Breast epithelium (tissue), 4 donors: ENCODE results near the gene ANAPC10. TPM values are rescaled to one million over a fixed set of nuclear protein-coding genes. Genes with fewer than 3 reads are reported as not detected.
A peak's percentile ranks its signal among the peaks of the same experiment; 100 is the strongest.
"Not testable (repeated sequence)": the region's sequence is repeated elsewhere in the genome, so short reads cannot be mapped to it uniquely, and the experiment has no call there.

Source experiments
- DNase-seq, 2 donors: peaks; one replicate each; pipeline ENCODE4 v3.0.0-alpha.2; 2019; ENCODE audit warnings: low spot score in 2 of 2
- H3K27ac ChIP-seq, 2 donors: fragments of 200-600 bp; sonication (generic) in 1 of 2; one replicate each; pipeline ENCODE4 v1.5.1; 2016 to 2019; ENCODE audit warnings: mild to moderate bottlenecking in 1 of 2
- H3K27me3 ChIP-seq, 2 donors: fragments of 200-600 bp; sonication (generic) in 1 of 2; one replicate each; pipeline versions ENCODE4 v1.5.1 to v1.6.0; 2017 to 2019; ENCODE audit warnings: control low read depth in 1 of 2, mild to moderate bottlenecking in 1 of 2
- H3K36me3 ChIP-seq: fragments of 200-600 bp; one replicate; pipeline ENCODE4 v1.5.1; 2019
- H3K4me1 ChIP-seq, 2 donors: fragments of 200-600 bp; sonication (generic); one replicate each; pipeline ENCODE4 v1.5.1; 2016 to 2019; ENCODE audit warnings: control low read depth in 1 of 2
- H3K4me3 ChIP-seq, 3 donors: fragments of 200-600 bp; sonication (generic); 1 replicate in 2 of 3; 2 replicates in 1 of 3; pipeline ENCODE4 v1.5.1; 2016 to 2019; ENCODE audit warnings: mild to moderate bottlenecking in 3 of 3, moderate library complexity in 2 of 3
- H3K9me3 ChIP-seq, 2 donors: fragments of 200-600 bp; sonication (generic) in 1 of 2; one replicate each; pipeline ENCODE4 v1.5.1; 2016 to 2019; ENCODE audit warnings: control low read depth in 1 of 2
- CTCF ChIP-seq, 3 donors: fragments of 450-650 bp; IDR thresholded peaks; one replicate each; pipeline ENCODE4 v1.5.1; 2016 to 2017; ENCODE audit warnings: antibody characterized with exemption in 3 of 3, mild to moderate bottlenecking in 3 of 3, moderate library complexity in 3 of 3
- POLR2A ChIP-seq: fragments of 450-650 bp; IDR thresholded peaks from one replicate; pipeline ENCODE4 v1.6.1; 2016; ENCODE audit warnings: antibody characterized with exemption, mild to moderate bottlenecking, moderate library complexity
- POLR2AphosphoS5 ChIP-seq, 3 donors: sonication (generic); formaldehyde crosslinking; IDR thresholded peaks; one replicate each; pipeline ENCODE4 v1.6.1; 2017; ENCODE audit warnings: antibody characterized with exemption in 3 of 3
- intact Hi-C: fragments of 100-400 bp; cut with DNase I; formaldehyde crosslinking; loops from one replicate; pipeline ENCODE4 v1.15.1; 2023; ENCODE audit warnings: low total_unique reads
- total RNA-seq, 3 donors: library from RNA; depleted of rRNA; stranded (reverse); fragments of >200 nt; gene quantifications; one replicate each; pipeline ENCODE4 v1.1.0, GENCODE V29; 2016

The ANAPC10 gene, protein sequence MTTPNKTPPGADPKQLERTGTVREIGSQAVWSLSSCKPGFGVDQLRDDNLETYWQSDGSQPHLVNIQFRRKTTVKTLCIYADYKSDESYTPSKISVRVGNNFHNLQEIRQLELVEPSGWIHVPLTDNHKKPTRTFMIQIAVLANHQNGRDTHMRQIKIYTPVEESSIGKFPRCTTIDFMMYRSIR
- 10 to 100 TPM; 22.7 to 45.5 (median 38.0) TPM for total RNA-seq

- peak; percentile 92 for DNase-seq
- Histone ChIP-seq H3K27ac (peak within 1 kb of the TSS; percentile 95 to 96), H3K4me3 (peak within 1 kb of the TSS; percentile 68 to 95 (median 69)), H3K36me3 (peaks cover 4% of the 10 kb centered on the region), H3K4me1 (no peaks in the 10 kb centered on the region), H3K27me3 (no peaks in the 10 kb centered on the region), H3K9me3 (peaks cover 4 to 8% of the 10 kb centered on the region in 2 donors)
- peak; percentile 86 to 94 (median 93) for TF ChIP-seq POLR2AphosphoS5 (IDR thresholded peaks at IDR 0.05)
- TF ChIP-seq CTCF (IDR thresholded peaks at IDR 0.05) = peak in 1 of 3 donors; percentile 10
- peak; percentile 57 for TF ChIP-seq POLR2A
- intact Hi-C loops = no loop called here
These were observed at the start of gene ANAPC10, which contains the start of gene ABCE1 for GRCh38 chr4:145097821-145098674. Gene ANAPC10, minus strand, starts transcription at chr4:145098196. Its CDS starts 2,097 bp downstream, at chr4:145096099. Gene ABCE1, plus strand, starts transcription at chr4:145098311. Its CDS starts 6,102 bp downstream, at chr4:145104413.

DNA sequence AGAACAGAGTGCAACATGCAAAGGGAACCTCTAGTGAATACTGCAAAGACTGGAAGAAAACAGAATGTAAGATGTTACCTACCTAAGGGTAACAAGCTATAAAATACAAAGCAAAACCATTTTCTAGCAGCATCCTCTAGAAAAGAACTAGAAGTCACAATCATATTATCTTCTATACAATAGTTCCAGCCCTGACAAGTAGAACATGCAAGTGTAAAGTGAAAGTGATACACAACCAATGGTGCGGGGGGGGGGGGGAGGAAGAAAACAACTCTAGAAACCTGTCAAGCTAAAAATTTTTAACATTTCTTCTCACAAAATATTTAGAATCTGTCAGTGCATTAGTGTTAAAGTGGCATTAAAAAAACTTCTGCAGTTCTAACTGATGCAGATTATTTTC, 38.2 kb upstream of the ANAPC10 start:
- H3K4me3 ChIP-seq, H3K9me3 ChIP-seq, H3K27me3 ChIP-seq, H3K27ac ChIP-seq, H3K36me3 ChIP-seq, intact Hi-C loops, H3K4me1 ChIP-seq, DNase-seq: not testable (repeated sequence)

GRCh38 chr4:145132511-145133098, 34.6 kb upstream of the ANAPC10 start:
- Histone ChIP-seq H3K4me1 (no peaks in the 10 kb centered on the region), H3K36me3 (no peaks in the 10 kb centered on the region), H3K4me3 (no peak overlapping the region), H3K27ac (no peak overlapping the region), H3K9me3 (no peaks in the 10 kb centered on the region), H3K27me3 (no peaks in the 10 kb centered on the region)
- no peak for TF ChIP-seq POLR2A
- TF ChIP-seq POLR2AphosphoS5 (IDR thresholded peaks at IDR 0.05) = no peak
- TF ChIP-seq CTCF (IDR thresholded peaks at IDR 0.05) = no peak
- DNase-seq = no peak
- intact Hi-C loops = no loop called here

DNA sequence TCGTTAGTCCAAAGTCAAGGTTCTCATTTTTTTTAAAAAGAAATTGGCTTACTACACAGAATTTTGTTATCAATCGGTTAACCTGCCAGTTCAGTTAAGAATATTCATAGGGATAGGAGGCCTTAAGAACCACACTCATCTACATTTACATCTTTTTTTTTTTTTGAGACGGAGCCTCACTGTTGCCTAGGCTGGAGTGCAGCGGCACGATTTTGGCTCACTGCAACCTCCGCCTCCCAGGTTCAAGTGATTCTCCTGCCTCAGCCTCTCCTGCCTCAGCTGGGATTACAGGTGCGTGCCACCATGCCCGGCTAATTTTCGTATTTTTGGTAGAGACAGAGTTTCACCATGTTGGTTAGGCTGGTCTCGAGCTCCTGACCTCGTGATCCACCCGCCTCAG, 33.9 kb upstream of the ANAPC10 start:
- no peak for DNase-seq
- H3K27ac ChIP-seq = no peak overlapping the region
- no peaks in the 10 kb centered on the region for H3K4me1 ChIP-seq
- H3K4me3 ChIP-seq = no peak overlapping the region
- intact Hi-C loops = no loop called here
- H3K36me3 ChIP-seq = no peaks in the 10 kb centered on the region
- H3K27me3 ChIP-seq = no peaks in the 10 kb centered on the region
- TF ChIP-seq CTCF (IDR thresholded peaks at IDR 0.05) = no peak
- no peak for TF ChIP-seq POLR2AphosphoS5 (IDR thresholded peaks at IDR 0.05)
- no peak for TF ChIP-seq POLR2A
- H3K9me3 ChIP-seq = no peaks in the 10 kb centered on the region

GRCh38 chr4:145130788-145131399, 32.9 kb upstream of the ANAPC10 start:
- Histone ChIP-seq H3K4me3 (no peak overlapping the region), H3K27ac (no peak overlapping the region), H3K36me3 (no peaks in the 10 kb centered on the region), H3K27me3 (no peaks in the 10 kb centered on the region), H3K9me3 (no peaks in the 10 kb centered on the region), H3K4me1 (no peaks in the 10 kb centered on the region)
- intact Hi-C loops = no loop called here
- no peak for DNase-seq
- TF ChIP-seq POLR2A (no peak), CTCF (IDR thresholded peaks at IDR 0.05) (no peak), POLR2AphosphoS5 (IDR thresholded peaks at IDR 0.05) (no peak)
